Ishikawa (cell line): ENCODE measurements around the gene ZFAND5.
A peak's percentile ranks its signal among the peaks of the same experiment; 100 is the strongest.

Experiments used
- CEBPB ChIP-seq: IDR thresholded peaks from 2 replicates; pipeline ENCODE4 v1.6.1; 2012
- CREB1 ChIP-seq: IDR thresholded peaks from 2 replicates; pipeline ENCODE4 v1.6.1; 2012; ENCODE audit warnings: low read depth
- EGR1 ChIP-seq: IDR thresholded peaks from 2 replicates; pipeline ENCODE4 v1.6.1; 2012
- EP300 ChIP-seq: IDR thresholded peaks from 2 replicates; pipeline ENCODE4 v1.6.1; 2012; ENCODE audit warnings: borderline replicate concordance
- FOXM1 ChIP-seq: IDR thresholded peaks from 2 replicates; pipeline ENCODE4 v1.6.1; 2012; ENCODE audit warnings: low read depth, borderline replicate concordance
- NFIC ChIP-seq: IDR thresholded peaks from 2 replicates; pipeline ENCODE4 v1.6.1; 2012
- RAD21 ChIP-seq: IDR thresholded peaks from 2 replicates; pipeline ENCODE4 v1.6.1; 2012; ENCODE audit warnings: low read depth
- TAF1 ChIP-seq: IDR thresholded peaks from 2 replicates; pipeline ENCODE4 v1.6.1; 2012; ENCODE audit warnings: low read depth, mild to moderate bottlenecking
- TCF12 ChIP-seq: IDR thresholded peaks from 2 replicates; pipeline ENCODE4 v1.6.1; 2012; ENCODE audit warnings: low read depth
- TEAD4 ChIP-seq: IDR thresholded peaks from 2 replicates; pipeline ENCODE4 v1.6.1; 2012
- USF1 ChIP-seq: IDR thresholded peaks from 2 replicates; pipeline ENCODE4 v1.6.1; 2012
- YY1 ChIP-seq: IDR thresholded peaks from 2 replicates; pipeline ENCODE4 v1.6.1; 2012; ENCODE audit warnings: low read depth
- ZBTB7A ChIP-seq: IDR thresholded peaks from 2 replicates; pipeline ENCODE4 v1.6.1; 2012; ENCODE audit warnings: low read depth
- TF ChIP-seq, protein P1 (sequence below): IDR thresholded peaks from 2 replicates; pipeline ENCODE4 v1.6.1; 2012
- TF ChIP-seq, protein P2 (sequence below): IDR thresholded peaks from 2 replicates; pipeline ENCODE4 v1.6.1; 2012; ENCODE audit warnings: low read depth, mild to moderate bottlenecking

Gene ZFAND5

DNA sequence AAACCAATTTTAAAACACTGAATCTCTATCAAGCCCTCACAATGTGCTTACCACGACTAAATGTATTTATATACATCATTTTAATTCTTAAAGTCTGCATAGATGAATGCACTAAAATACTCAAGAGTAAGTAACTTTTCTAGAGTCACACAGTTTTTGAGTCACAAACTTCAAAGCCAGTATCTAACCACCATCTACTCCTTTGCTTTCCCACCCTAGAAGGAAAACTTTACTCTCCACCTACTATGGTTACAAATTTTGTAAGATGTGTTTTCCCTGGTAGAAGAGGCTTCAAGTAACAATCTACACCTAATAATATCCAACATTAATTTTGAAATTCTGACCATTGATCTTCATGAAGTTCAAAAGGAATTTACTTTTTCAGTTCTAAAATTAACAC, 18.7 kb downstream of the ZFAND5 start:
- TF ChIP-seq CEBPB (no peak), YY1 (no peak), FOXM1 (no peak), TCF12 (no peak), RAD21 (no peak), USF1 (no peak), EP300 (no peak), NFIC (no peak), TEAD4 (no peak), EGR1 (no peak)

DNA sequence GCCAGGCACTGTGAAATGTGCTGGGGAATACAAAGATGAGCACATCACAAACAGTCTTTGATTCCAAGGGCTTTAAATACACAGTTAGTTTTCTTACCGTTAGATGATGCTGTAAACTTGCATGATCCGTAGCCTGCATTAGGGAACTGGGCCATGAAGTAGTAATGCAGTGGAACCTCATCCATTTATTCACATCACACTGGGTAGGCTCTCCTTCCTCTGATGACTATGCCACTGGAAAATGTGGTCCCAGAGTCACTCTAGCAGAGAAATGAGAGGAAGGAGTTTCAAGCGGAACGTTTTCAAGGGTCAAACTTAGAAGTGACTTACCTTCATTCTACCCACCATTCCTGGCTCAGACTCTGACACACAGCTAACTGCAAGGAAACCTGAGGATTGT, 26.4 kb downstream of the ZFAND5 start:
- TF ChIP-seq NFIC, result no peak
- TF ChIP-seq USF1, result no peak
- no peak for TF ChIP-seq EP300
- TF ChIP-seq, protein P1, sequence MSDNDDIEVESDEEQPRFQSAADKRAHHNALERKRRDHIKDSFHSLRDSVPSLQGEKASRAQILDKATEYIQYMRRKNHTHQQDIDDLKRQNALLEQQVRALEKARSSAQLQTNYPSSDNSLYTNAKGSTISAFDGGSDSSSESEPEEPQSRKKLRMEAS, result no peak
- no peak for TF ChIP-seq YY1
- no peak for TF ChIP-seq TCF12
- TF ChIP-seq TAF1, result no peak

GRCh38 chr9:72337286-72337685, 27.7 kb downstream of the ZFAND5 start:
- TF ChIP-seq EP300 (no peak), ZBTB7A (no peak), NFIC (no peak), RAD21 (no peak), FOXM1 (no peak), CEBPB (no peak), USF1 (no peak), TAF1 (no peak)

DNA sequence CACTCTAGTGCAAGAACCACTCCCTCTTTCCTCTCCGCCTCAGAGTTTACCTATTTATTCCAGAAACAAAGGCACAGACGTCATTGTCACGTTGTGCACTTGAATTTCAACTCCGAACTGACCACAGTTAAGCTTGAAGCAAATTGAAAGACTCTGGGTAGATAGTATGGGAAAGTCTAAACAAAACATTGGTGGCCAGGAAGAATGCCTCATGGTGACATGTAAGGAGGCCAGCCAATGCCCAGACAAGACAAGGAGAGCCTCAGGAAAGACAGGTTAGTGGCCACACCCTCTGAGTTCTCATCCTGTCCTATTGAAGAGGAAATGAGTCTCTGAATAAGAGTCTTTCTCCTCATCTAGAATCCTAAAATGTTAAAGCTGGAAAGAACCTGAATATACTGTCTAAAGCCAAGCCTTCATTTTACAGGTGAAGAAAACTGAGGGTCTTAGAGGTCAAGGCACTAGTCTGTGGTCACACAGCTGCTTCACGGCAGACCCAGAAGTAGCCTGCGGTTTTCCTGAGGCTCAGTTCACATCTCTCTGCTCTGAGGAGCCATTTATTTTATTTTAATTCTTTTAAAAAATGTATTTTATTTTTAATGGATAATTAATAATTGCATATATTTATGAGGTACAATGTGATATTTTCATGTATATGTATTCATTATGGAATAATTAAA, 30.2 kb downstream of the ZFAND5 start:
- no peak for TF ChIP-seq EP300
- TF ChIP-seq CREB1, result no peak
- no peak for TF ChIP-seq CEBPB
- TF ChIP-seq EGR1, result no peak
- no peak for TF ChIP-seq RAD21
- no peak for TF ChIP-seq TCF12
- TF ChIP-seq YY1, result no peak
- TF ChIP-seq, protein P1, result no peak
- TF ChIP-seq USF1, result no peak
- TF ChIP-seq, protein P2, sequence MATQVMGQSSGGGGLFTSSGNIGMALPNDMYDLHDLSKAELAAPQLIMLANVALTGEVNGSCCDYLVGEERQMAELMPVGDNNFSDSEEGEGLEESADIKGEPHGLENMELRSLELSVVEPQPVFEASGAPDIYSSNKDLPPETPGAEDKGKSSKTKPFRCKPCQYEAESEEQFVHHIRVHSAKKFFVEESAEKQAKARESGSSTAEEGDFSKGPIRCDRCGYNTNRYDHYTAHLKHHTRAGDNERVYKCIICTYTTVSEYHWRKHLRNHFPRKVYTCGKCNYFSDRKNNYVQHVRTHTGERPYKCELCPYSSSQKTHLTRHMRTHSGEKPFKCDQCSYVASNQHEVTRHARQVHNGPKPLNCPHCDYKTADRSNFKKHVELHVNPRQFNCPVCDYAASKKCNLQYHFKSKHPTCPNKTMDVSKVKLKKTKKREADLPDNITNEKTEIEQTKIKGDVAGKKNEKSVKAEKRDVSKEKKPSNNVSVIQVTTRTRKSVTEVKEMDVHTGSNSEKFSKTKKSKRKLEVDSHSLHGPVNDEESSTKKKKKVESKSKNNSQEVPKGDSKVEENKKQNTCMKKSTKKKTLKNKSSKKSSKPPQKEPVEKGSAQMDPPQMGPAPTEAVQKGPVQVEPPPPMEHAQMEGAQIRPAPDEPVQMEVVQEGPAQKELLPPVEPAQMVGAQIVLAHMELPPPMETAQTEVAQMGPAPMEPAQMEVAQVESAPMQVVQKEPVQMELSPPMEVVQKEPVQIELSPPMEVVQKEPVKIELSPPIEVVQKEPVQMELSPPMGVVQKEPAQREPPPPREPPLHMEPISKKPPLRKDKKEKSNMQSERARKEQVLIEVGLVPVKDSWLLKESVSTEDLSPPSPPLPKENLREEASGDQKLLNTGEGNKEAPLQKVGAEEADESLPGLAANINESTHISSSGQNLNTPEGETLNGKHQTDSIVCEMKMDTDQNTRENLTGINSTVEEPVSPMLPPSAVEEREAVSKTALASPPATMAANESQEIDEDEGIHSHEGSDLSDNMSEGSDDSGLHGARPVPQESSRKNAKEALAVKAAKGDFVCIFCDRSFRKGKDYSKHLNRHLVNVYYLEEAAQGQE, result no peak
- TF ChIP-seq ZBTB7A, result no peak
- TF ChIP-seq FOXM1, result no peak

DNA sequence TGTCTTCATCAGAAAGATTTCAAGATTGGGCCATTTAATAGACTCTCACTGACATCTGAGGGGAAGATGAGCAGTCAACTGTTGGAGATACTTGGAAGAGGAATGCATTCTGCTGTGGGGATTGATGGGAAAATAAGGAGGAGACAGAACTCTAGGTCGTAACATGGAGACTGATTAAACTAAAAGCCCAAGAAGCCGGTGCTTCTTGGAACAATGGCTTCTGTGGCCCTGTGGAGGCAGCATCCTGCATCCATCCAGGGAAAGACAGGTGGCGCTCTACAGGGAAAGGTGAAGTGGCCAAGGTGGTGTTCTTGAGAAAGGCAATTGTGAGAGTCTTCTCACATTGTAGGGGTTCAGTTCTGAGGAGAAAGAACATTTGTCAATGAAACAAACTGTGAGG, 31.3 kb downstream of the ZFAND5 start:
- TF ChIP-seq EP300, result no peak
- peak; percentile 32; the same call in 1 of the 2 replicates for TF ChIP-seq RAD21
- TF ChIP-seq CEBPB, result no peak
- no peak for TF ChIP-seq CREB1
- no peak for TF ChIP-seq TCF12

DNA sequence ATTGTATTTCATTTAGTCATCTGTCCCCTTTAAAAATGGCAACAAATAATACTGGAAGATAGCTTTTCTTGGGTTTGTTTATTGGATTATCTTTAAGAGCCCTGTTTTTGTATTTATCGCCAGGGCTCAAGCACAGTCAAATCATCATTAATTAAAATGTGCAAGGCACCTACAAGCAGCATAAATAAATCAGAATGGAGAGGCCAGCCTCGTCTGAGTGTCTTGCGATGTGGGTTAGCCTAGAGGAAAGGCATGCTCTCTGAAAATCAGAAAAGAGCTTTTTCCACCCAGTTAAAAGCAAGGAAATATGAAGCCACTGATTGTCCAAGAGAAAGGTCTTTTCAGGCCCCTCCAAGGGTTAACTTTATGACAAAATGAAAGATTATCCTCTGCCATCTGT, 31.8 kb downstream of the ZFAND5 start:
- TF ChIP-seq YY1, result no peak
- TF ChIP-seq NFIC, result no peak
- TF ChIP-seq TCF12, result no peak
- TF ChIP-seq FOXM1, result no peak
- TF ChIP-seq ZBTB7A, result no peak
- TF ChIP-seq, protein P2, result no peak
- no peak for TF ChIP-seq EP300
- no peak for TF ChIP-seq TEAD4
- TF ChIP-seq, protein P1, result no peak
- TF ChIP-seq CREB1, result no peak
